Chondrocyte (in vitro differentiated cells): ENCODE results near the gene RXRA. TPM values are rescaled to one million over a fixed set of nuclear protein-coding genes. Genes with fewer than 3 reads are reported as not detected.

Experiments used
- DNase-seq: peaks from one replicate; pipeline ENCODE4 v3.0.0; 2021; ENCODE audit warnings: mixed read lengths, low spot score
- H3K27ac Mint-ChIP-seq: one replicate; pipeline ENCODE4 v1.8.0; 2021; ENCODE audit warnings: mild to moderate bottlenecking, moderate library complexity, mixed read lengths; ENCODE audit not compliant: unreplicated experiment
- H3K27me3 Mint-ChIP-seq: 2 replicates; pipeline ENCODE4 v1.8.0; 2021; ENCODE audit warnings: low read depth, mixed read lengths
- H3K36me3 Mint-ChIP-seq: 2 replicates; pipeline ENCODE4 v1.8.0; 2021; ENCODE audit warnings: low read depth, mixed read lengths
- H3K4me1 Mint-ChIP-seq: 2 replicates; pipeline ENCODE4 v1.8.0; 2021; ENCODE audit warnings: low read depth, mild to moderate bottlenecking, mixed read lengths
- H3K4me3 Mint-ChIP-seq: one replicate; pipeline ENCODE4 v1.8.0; 2021; ENCODE audit warnings: mild to moderate bottlenecking, moderate library complexity, mixed read lengths; ENCODE audit not compliant: unreplicated experiment
- H3K9me3 Mint-ChIP-seq: 2 replicates; pipeline ENCODE4 v1.8.0; 2021; ENCODE audit warnings: low read depth, mixed read lengths
- CTCF ChIP-seq: fragments of 200-600 bp; sonication (generic); IDR thresholded peaks from 2 replicates; pipeline ENCODE4 v1.5.0; 2021; ENCODE audit warnings: antibody characterized with exemption, mild to moderate bottlenecking, moderate library complexity
- total RNA-seq: library from RNA; stranded (reverse); gene quantifications from 3 replicates; pipeline ENCODE4 v1.2.1, GENCODE V29; 2021

RXRA gene
- total RNA-seq, 1 donor from 2014 or later: 27.3 TPM

GRCh38 chr9:134385915-134386314 lies 59.7 kb downstream of the RXRA start:
- Mint-ChIP-seq H3K27ac (no peak overlapping the region), H3K27me3 (no peaks in the 10 kb centered on the region), H3K4me1 (peaks cover 28% of the 10 kb centered on the region), H3K4me3 (no peak overlapping the region), H3K9me3 (no peaks in the 10 kb centered on the region), H3K36me3 (no peaks in the 10 kb centered on the region)
- TF ChIP-seq CTCF: no peak
- no peak for DNase-seq

GRCh38 chr9:134386951-134387831 lies 60.9 kb downstream of the RXRA start:
- H3K4me3 Mint-ChIP-seq: no peak overlapping the region
- TF ChIP-seq CTCF: no peak
- peaks cover 20% of the 10 kb centered on the region for H3K4me1 Mint-ChIP-seq
- H3K27me3 Mint-ChIP-seq: no peaks in the 10 kb centered on the region
- H3K36me3 Mint-ChIP-seq: no peaks in the 10 kb centered on the region
- DNase-seq: no peak
- no peaks in the 10 kb centered on the region for H3K9me3 Mint-ChIP-seq
- no peak overlapping the region for H3K27ac Mint-ChIP-seq

- H3K27ac Mint-ChIP-seq: peak overlapping the region; percentile 12
Observed at GRCh38 chr9:134388289-134388808, 62.1 kb downstream of the RXRA start.

GRCh38 chr9:134388976-134389375 lies 62.7 kb downstream of the RXRA start:
- no peak overlapping the region for H3K4me3 Mint-ChIP-seq
- H3K27me3 Mint-ChIP-seq: no peaks in the 10 kb centered on the region
- no peak overlapping the region for H3K27ac Mint-ChIP-seq
- no peak for TF ChIP-seq CTCF
- peaks cover 16% of the 10 kb centered on the region for H3K4me1 Mint-ChIP-seq
- H3K36me3 Mint-ChIP-seq: no peaks in the 10 kb centered on the region
- H3K9me3 Mint-ChIP-seq: no peaks in the 10 kb centered on the region
- DNase-seq: no peak

More at GRCh38 chr9:134388289-134388808, 62.1 kb downstream of the RXRA start:
- no peaks in the 10 kb centered on the region for H3K36me3 Mint-ChIP-seq
- H3K9me3 Mint-ChIP-seq: no peaks in the 10 kb centered on the region
- no peak overlapping the region for H3K4me3 Mint-ChIP-seq
- H3K27me3 Mint-ChIP-seq: no peaks in the 10 kb centered on the region
- H3K4me1 Mint-ChIP-seq: peaks cover 16% of the 10 kb centered on the region
- TF ChIP-seq CTCF: no peak
- no peak for DNase-seq

- Mint-ChIP-seq H3K9me3 (no peaks in the 10 kb centered on the region), H3K27ac (no peak overlapping the region), H3K4me1 (peaks cover 12% of the 10 kb centered on the region), H3K27me3 (no peaks in the 10 kb centered on the region), H3K36me3 (no peaks in the 10 kb centered on the region), H3K4me3 (no peak overlapping the region)
- DNase-seq: no peak
- TF ChIP-seq CTCF: no peak
Observed at GRCh38 chr9:134389642-134390041, 63.4 kb downstream of the RXRA start.
